GM10266 (cell line): ENCODE data around the gene ACTN4.
A peak's percentile ranks its signal among the peaks of the same experiment; 100 is the strongest.

Source experiments
- DNase-seq: peaks from one replicate; pipeline ENCODE4 v3.0.0; 2012; ENCODE audit errors: extremely low spot score
- CTCF ChIP-seq: IDR thresholded peaks from 2 replicates; pipeline ENCODE4 v1.5.1; 2012; ENCODE audit warnings: mild to moderate bottlenecking, low read depth; ENCODE audit not compliant: control insufficient read depth, insufficient read depth; ENCODE audit errors: missing control alignments

The ACTN4 gene

GRCh38 chr19:38733493-38734175 is 86.2 kb downstream of the ACTN4 start:
- TF ChIP-seq CTCF: no peak

GRCh38 chr19:38734176-38734425 is 86.7 kb downstream of the ACTN4 start:
- no peak for DNase-seq
- no peak for TF ChIP-seq CTCF

More at GRCh38 chr19:38733493-38734175, 86.2 kb downstream of the ACTN4 start:
- DNase-seq: no peak

- DNase-seq: peak; percentile 77
Observed at GRCh38 chr19:38734426-38735256, 87.2 kb downstream of the ACTN4 start.

GRCh38 chr19:38735257-38735686 is 87.8 kb downstream of the ACTN4 start:
- DNase-seq: peak; percentile 70
- TF ChIP-seq CTCF: no peak

More at GRCh38 chr19:38734426-38735256, 87.2 kb downstream of the ACTN4 start:
- no peak for TF ChIP-seq CTCF

GRCh38 chr19:38736036-38736412 is 88.6 kb downstream of the ACTN4 start:
- TF ChIP-seq CTCF: peak; percentile 4
- DNase-seq: peak; percentile 85

- peak; percentile 95 for DNase-seq
Observed at GRCh38 chr19:38736413-38737280, 89.2 kb downstream of the ACTN4 start.

More at GRCh38 chr19:38736413-38737280, 89.2 kb downstream of the ACTN4 start:
- TF ChIP-seq CTCF: no peak
